Neuronal stem cell (in vitro differentiated cells): ENCODE results near the gene CMYA5.
"Not testable (repeated sequence)": the region's sequence is repeated elsewhere in the genome, so short reads cannot be mapped to it uniquely, and the experiment has no call there.

Experiments
- DNase-seq: peaks from one replicate; pipeline ENCODE4 v3.0.0-alpha.2; 2013; ENCODE audit warnings: low spot score
- H2AFZ ChIP-seq: one replicate; pipeline ENCODE4 v1.6.1; 2013; ENCODE audit warnings: mild to moderate bottlenecking, low read length, inconsistent platforms
- H2AK5ac ChIP-seq: 2 replicates; pipeline ENCODE4 v1.6.1; 2013; ENCODE audit warnings: low read depth, mild to moderate bottlenecking, inconsistent platforms, low read length, moderate library complexity, mixed read lengths
- H2BK120ac ChIP-seq: 2 replicates; pipeline ENCODE4 v1.6.1; 2013; ENCODE audit warnings: low read depth, mild to moderate bottlenecking, inconsistent platforms, low read length, moderate library complexity, mixed read lengths
- H2BK12ac ChIP-seq: one replicate; pipeline ENCODE4 v1.6.1; 2013; ENCODE audit warnings: low read length, inconsistent platforms
- H2BK15ac ChIP-seq: 2 replicates; pipeline ENCODE4 v1.6.1; 2013; ENCODE audit warnings: mild to moderate bottlenecking, low read length, inconsistent platforms, mixed read lengths
- H2BK5ac ChIP-seq: one replicate; pipeline ENCODE4 v1.6.1; 2013; ENCODE audit warnings: inconsistent platforms, mild to moderate bottlenecking, low read length, moderate library complexity
- H3K14ac ChIP-seq: one replicate; pipeline ENCODE4 v1.6.1; 2013; ENCODE audit warnings: low read length, inconsistent platforms
- H3K18ac ChIP-seq: 2 replicates; pipeline ENCODE4 v1.6.1; 2013; ENCODE audit warnings: low read length, inconsistent platforms
- H3K23ac ChIP-seq: 2 replicates; pipeline ENCODE4 v1.6.1; 2013; ENCODE audit warnings: low read depth, mild to moderate bottlenecking, mixed read lengths, low read length, inconsistent platforms; ENCODE audit not compliant: poor library complexity
- H3K27ac ChIP-seq: replicated peaks from 3 replicates; pipeline ENCODE4 v1.5.1; 2013; ENCODE audit warnings: low read length, inconsistent platforms
- H3K27me3 ChIP-seq, 3 experiments: 2 replicates each; pipeline ENCODE4 v1.6.1; 2013; ENCODE audit warnings: low read length in 3 of 3, mild to moderate bottlenecking in 2 of 3, inconsistent platforms in 1 of 3, low read depth in 1 of 3, mixed read lengths in 1 of 3, moderate library complexity in 1 of 3; ENCODE audit not compliant: control insufficient read depth in 3 of 3, insufficient read depth in 3 of 3
- H3K36me3 ChIP-seq, 2 donors: replicated peaks in 1 of 2; 2 replicates each; pipeline ENCODE4 v1.6.1; 2013; ENCODE audit warnings: low read length in 2 of 2; ENCODE audit not compliant: control insufficient read depth in 2 of 2, insufficient read depth in 2 of 2
- H3K4ac ChIP-seq: 2 replicates; pipeline ENCODE4 v1.6.1; 2013; ENCODE audit warnings: inconsistent platforms, mild to moderate bottlenecking, low read length, moderate library complexity
- H3K4me1 ChIP-seq, 2 donors: 1 replicate in 1 of 2; 2 replicates in 1 of 2; pipeline ENCODE4 v1.6.1; 2013; ENCODE audit warnings: low read length in 2 of 2, low read depth in 1 of 2; ENCODE audit not compliant: control insufficient read depth in 2 of 2, insufficient read depth in 1 of 2
- H3K4me2 ChIP-seq: one replicate; pipeline ENCODE4 v1.6.1; 2013; ENCODE audit warnings: mild to moderate bottlenecking, low read length, inconsistent platforms; ENCODE audit not compliant: insufficient read depth, poor library complexity, severe bottlenecking
- H3K4me3 ChIP-seq, 2 donors: 2 replicates each; pipeline ENCODE4 v1.5.1; 2013; ENCODE audit warnings: low read length in 2 of 2, mild to moderate bottlenecking in 2 of 2, inconsistent platforms in 1 of 2, moderate library complexity in 1 of 2
- H3K79me1 ChIP-seq: one replicate; pipeline ENCODE4 v1.6.1; 2013; ENCODE audit warnings: low read depth, mild to moderate bottlenecking, inconsistent platforms, low read length, moderate library complexity
- H3K9ac ChIP-seq: one replicate; pipeline ENCODE4 v1.6.1; 2013; ENCODE audit warnings: mild to moderate bottlenecking, low read depth, low read length, inconsistent platforms; ENCODE audit not compliant: poor library complexity
- H3K9me3 ChIP-seq, 2 donors: replicated peaks in 1 of 2; 2 replicates each; pipeline versions ENCODE3 to v1.6.1; 2013; ENCODE audit warnings: low read length in 2 of 2, mild to moderate bottlenecking in 2 of 2, inconsistent platforms in 1 of 2, low read depth in 1 of 2, mixed read lengths in 1 of 2, moderate library complexity in 1 of 2; ENCODE audit not compliant: control insufficient read depth in 2 of 2, insufficient read depth in 1 of 2
- H4K8ac ChIP-seq: one replicate; pipeline ENCODE4 v1.6.1; 2013; ENCODE audit warnings: low read depth, mild to moderate bottlenecking, inconsistent platforms, low read length, moderate library complexity
- H4K91ac ChIP-seq: one replicate; pipeline ENCODE4 v1.6.1; 2013; ENCODE audit warnings: low read length, low read depth, mild to moderate bottlenecking, inconsistent platforms; ENCODE audit not compliant: poor library complexity
- WGBS, 2 donors: extraction: QIAGEN DNeasy Blood & Tissue Kit; methylation state at CpG; one replicate each; pipeline ENCODE4 v1.1.7; 2013; ENCODE audit warnings: missing lambda C conversion rate in 2 of 2, mixed read lengths in 1 of 2; ENCODE audit not compliant: insufficient read length in 2 of 2, insufficient replicate concordance in 1 of 2; ENCODE audit errors: extremely low coverage in 2 of 2; 5-methylcytosine and 5-hydroxymethylcytosine counted together

CMYA5 gene

DNA sequence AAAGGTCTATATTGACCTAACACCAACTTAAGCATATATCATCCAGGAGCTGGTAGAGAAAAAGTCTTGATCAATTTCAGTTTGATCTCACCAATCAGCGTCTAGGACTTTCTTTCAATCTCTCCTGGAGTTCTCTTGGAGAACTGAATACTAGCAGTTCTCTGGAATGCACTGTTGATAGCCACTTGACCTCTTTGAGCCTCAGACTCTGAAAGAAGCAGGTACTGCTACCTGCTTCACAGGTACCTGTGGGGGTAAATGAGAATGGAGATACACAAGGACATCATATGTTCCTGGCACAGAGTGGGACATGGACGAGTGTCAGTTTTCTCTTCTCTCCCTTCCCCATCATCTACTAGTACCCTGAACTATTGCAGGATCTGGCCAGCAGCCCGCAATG lies 16.0 kb downstream of the CMYA5 start:
- H3K18ac ChIP-seq, result no peak overlapping the region
- no peak overlapping the region for H3K23ac ChIP-seq
- H3K4me2 ChIP-seq, result no peak overlapping the region
- H3K9me3 ChIP-seq, result peaks cover 0 to 3% of the 10 kb centered on the region in 2 donors
- H3K27me3 ChIP-seq, result no peaks in the 10 kb centered on the region
- no peak overlapping the region for H3K9ac ChIP-seq
- H3K4ac ChIP-seq, result no peak overlapping the region
- no peaks in the 10 kb centered on the region for H3K36me3 ChIP-seq
- H3K14ac ChIP-seq, result no peak overlapping the region
- no peak overlapping the region for H2BK120ac ChIP-seq
- no peaks in the 10 kb centered on the region for H3K79me1 ChIP-seq
- H2AFZ ChIP-seq, result no peak overlapping the region
- H3K4me1 ChIP-seq, result no peaks in the 10 kb centered on the region
- no peak overlapping the region for H2AK5ac ChIP-seq
- H4K91ac ChIP-seq, result no peak overlapping the region
- no peak for DNase-seq
- H2BK15ac ChIP-seq, result no peak overlapping the region
- no peak overlapping the region for H2BK12ac ChIP-seq
- no peak overlapping the region for H2BK5ac ChIP-seq
- no peak overlapping the region for H3K4me3 ChIP-seq
- WGBS, 2 donors, result no CpG with 5 or more reads among the region's 3 CpGs
- no peak overlapping the region for H4K8ac ChIP-seq
- H3K27ac ChIP-seq, result no peak overlapping the region

DNA sequence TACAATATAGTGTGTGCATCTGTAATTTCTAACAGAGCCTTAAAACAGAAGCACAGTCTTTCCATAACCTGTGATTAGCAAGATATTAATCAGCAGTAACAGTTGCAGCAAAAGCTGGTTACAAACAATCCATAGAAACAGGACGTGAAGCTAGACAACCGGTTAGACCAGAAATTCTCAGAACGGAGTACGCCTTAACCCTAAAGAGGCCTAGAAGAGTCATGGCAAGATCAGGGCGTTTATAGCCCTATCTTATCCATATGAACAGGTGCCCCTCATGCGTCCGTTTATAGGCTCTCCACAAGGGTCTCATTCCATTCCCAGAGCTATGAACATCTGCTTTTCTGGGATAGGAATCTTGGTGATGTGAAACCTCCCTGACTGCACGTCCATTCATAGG lies 16.7 kb downstream of the CMYA5 start:
- H3K23ac ChIP-seq, H2AFZ ChIP-seq, H3K4me3 ChIP-seq, H2AK5ac ChIP-seq, H3K14ac ChIP-seq, H3K9me3 ChIP-seq, DNase-seq, H4K91ac ChIP-seq, H2BK12ac ChIP-seq, H2BK120ac ChIP-seq, H3K27me3 ChIP-seq, H3K79me1 ChIP-seq, H3K4me2 ChIP-seq, H3K36me3 ChIP-seq, H3K4ac ChIP-seq, H2BK5ac ChIP-seq, H2BK15ac ChIP-seq, H4K8ac ChIP-seq, H3K27ac ChIP-seq, H3K4me1 ChIP-seq, H3K9ac ChIP-seq, H3K18ac ChIP-seq: not testable (repeated sequence)
- WGBS, 2 donors, result no CpG with 5 or more reads among the region's 8 CpGs

DNA sequence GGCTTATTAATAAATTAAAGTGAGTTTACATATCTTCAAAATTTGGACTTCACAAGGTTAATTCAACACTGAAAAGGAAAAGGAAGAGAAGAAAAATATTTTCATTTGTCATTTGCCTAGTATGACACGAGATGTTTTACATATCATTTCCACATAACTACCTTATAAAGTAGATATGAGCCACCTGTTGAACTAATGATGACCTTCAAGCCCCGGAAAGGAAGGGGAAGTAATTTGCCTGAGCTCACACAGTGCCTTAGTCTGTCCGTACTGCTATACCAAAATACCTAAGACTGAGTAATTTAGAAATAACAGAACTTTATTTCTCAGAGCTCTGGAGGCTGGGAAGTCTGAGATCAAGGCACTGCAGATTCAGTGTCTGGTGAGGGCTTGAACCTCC lies 17.9 kb downstream of the CMYA5 start:
- peaks cover 0 to 3% of the 10 kb centered on the region in 2 donors for H3K9me3 ChIP-seq
- no peaks in the 10 kb centered on the region for H3K27me3 ChIP-seq
- no peak overlapping the region for H3K9ac ChIP-seq
- H2AK5ac ChIP-seq, result no peak overlapping the region
- H4K91ac ChIP-seq, result no peak overlapping the region
- H3K27ac ChIP-seq, result no peak overlapping the region
- H2AFZ ChIP-seq, result no peak overlapping the region
- H3K14ac ChIP-seq, result no peak overlapping the region
- H3K4me2 ChIP-seq, result no peak overlapping the region
- no CpG with 5 or more reads among the region's 3 CpGs for WGBS, 2 donors
- no peaks in the 10 kb centered on the region for H3K79me1 ChIP-seq
- H3K4ac ChIP-seq, result no peak overlapping the region
- H3K4me1 ChIP-seq, result no peaks in the 10 kb centered on the region
- no peak overlapping the region for H2BK5ac ChIP-seq
- no peaks in the 10 kb centered on the region for H3K36me3 ChIP-seq
- H3K23ac ChIP-seq, result no peak overlapping the region
- H2BK12ac ChIP-seq, result no peak overlapping the region
- no peak for DNase-seq
- H2BK120ac ChIP-seq, result no peak overlapping the region
- H2BK15ac ChIP-seq, result no peak overlapping the region
- no peak overlapping the region for H3K18ac ChIP-seq
- no peak overlapping the region for H3K4me3 ChIP-seq
- H4K8ac ChIP-seq, result no peak overlapping the region

DNA sequence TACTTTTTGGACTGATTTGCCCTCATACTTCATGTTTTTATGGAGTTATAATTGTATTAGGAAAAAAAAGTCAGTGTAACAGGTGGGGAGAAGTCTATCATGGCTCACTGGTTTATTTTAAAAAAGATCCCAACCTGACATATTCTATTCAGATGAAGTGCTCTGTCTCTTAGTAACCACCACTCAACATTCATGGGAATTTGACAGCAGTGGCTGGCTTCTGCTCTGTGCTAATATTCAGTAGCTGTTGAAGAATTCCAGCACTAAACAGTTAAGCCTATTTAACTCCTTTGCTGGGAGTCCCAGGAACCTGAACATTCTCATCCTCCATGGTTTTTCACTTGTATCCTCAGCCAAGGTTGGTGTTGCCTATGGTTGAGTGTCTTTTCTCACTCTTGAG lies 23.1 kb downstream of the CMYA5 start:
- no peak overlapping the region for H2BK5ac ChIP-seq
- no peak overlapping the region for H3K4me3 ChIP-seq
- H3K4me2 ChIP-seq, result no peak overlapping the region
- no peak overlapping the region for H3K4ac ChIP-seq
- no peak overlapping the region for H2BK120ac ChIP-seq
- no peak overlapping the region for H3K27ac ChIP-seq
- no peaks in the 10 kb centered on the region for H3K27me3 ChIP-seq
- no peak overlapping the region for H4K8ac ChIP-seq
- no peak overlapping the region for H3K23ac ChIP-seq
- no peak overlapping the region for H2BK15ac ChIP-seq
- H2AK5ac ChIP-seq, result no peak overlapping the region
- no peaks in the 10 kb centered on the region for H3K79me1 ChIP-seq
- no peak overlapping the region for H2BK12ac ChIP-seq
- H3K36me3 ChIP-seq, result no peaks in the 10 kb centered on the region
- peaks cover 0 to under 1% of the 10 kb centered on the region in 2 donors for H3K9me3 ChIP-seq
- H3K14ac ChIP-seq, result no peak overlapping the region
- H3K18ac ChIP-seq, result no peak overlapping the region
- no peak overlapping the region for H4K91ac ChIP-seq
- no peak for DNase-seq
- no peak overlapping the region for H3K9ac ChIP-seq
- peaks cover 0 to 3% of the 10 kb centered on the region in 2 donors for H3K4me1 ChIP-seq
- no peak overlapping the region for H2AFZ ChIP-seq
